Subcutaneous adipose tissue (tissue), 4 donors: ENCODE data around the gene PPIP5K1. TPM values are rescaled to one million over a fixed set of nuclear protein-coding genes. Genes with fewer than 3 reads are reported as not detected.

ENCODE experiments used
- total RNA-seq, 4 donors: library from RNA; depleted of rRNA; stranded (reverse); fragments of >200 nt; gene quantifications; one replicate each; pipeline ENCODE4 v1.1.0, GENCODE V29; 2016
- TF ChIP-seq, protein P1 (sequence below): fragments of 450-650 bp; IDR thresholded peaks from one replicate; pipeline ENCODE4 v1.5.1; 2016; ENCODE audit warnings: low read depth, mild to moderate bottlenecking, control low read depth, antibody characterized with exemption, moderate library complexity

Gene PPIP5K1
- total RNA-seq, 4 donors from 2014 or later, result 10.6 to 37.2 (median 23.5) TPM

DNA sequence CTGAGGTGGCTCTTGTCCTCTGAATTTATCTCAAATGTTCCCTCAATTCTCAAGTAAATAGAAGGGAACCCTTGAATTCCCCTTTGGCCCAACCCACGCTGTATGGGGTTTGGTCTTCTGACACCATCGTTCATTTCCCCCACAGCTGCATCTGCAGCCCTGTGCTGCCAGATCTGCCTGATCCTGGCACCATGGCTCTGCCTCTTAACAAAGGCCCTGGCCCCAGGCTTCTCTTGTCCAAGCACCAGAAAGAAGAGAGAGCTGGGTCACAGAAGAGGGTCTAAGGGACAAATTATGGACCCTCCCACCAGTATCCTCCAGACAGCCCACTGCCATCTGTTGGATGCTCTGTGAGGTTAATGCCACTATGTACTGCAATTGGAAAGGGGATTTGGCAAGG, 70.8 kb downstream of the PPIP5K1 start:
- TF ChIP-seq, protein P1, sequence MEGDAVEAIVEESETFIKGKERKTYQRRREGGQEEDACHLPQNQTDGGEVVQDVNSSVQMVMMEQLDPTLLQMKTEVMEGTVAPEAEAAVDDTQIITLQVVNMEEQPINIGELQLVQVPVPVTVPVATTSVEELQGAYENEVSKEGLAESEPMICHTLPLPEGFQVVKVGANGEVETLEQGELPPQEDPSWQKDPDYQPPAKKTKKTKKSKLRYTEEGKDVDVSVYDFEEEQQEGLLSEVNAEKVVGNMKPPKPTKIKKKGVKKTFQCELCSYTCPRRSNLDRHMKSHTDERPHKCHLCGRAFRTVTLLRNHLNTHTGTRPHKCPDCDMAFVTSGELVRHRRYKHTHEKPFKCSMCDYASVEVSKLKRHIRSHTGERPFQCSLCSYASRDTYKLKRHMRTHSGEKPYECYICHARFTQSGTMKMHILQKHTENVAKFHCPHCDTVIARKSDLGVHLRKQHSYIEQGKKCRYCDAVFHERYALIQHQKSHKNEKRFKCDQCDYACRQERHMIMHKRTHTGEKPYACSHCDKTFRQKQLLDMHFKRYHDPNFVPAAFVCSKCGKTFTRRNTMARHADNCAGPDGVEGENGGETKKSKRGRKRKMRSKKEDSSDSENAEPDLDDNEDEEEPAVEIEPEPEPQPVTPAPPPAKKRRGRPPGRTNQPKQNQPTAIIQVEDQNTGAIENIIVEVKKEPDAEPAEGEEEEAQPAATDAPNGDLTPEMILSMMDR, result no peak

DNA sequence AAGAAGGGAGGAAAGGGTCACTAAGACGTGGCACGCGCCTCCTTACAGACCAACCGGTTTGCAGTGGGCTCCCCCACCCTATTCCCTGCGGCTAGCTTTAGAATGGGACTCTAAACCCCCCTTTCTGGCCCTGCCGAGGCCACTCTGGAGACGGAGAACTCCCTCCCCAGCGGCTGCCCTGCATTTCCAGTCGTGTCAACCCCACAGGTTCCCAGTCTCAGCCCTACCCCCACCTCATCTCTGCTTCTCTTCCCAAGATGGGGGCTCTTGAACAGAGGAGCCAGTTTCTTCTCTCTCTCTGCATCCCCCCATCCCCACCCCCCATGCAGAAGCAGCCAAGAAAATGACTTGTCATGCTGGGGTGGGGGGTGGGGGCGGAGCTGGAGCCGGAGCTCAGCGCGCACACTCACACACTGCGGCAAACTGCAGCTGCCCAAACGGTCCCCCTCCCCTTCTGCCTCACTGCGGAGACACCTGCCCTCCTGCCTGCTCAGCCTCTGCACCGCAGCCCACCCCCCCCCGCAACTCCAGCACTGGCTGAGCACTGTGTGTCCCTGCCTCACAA, 71.7 kb downstream of the PPIP5K1 start:
- TF ChIP-seq, protein P1, result no peak

DNA sequence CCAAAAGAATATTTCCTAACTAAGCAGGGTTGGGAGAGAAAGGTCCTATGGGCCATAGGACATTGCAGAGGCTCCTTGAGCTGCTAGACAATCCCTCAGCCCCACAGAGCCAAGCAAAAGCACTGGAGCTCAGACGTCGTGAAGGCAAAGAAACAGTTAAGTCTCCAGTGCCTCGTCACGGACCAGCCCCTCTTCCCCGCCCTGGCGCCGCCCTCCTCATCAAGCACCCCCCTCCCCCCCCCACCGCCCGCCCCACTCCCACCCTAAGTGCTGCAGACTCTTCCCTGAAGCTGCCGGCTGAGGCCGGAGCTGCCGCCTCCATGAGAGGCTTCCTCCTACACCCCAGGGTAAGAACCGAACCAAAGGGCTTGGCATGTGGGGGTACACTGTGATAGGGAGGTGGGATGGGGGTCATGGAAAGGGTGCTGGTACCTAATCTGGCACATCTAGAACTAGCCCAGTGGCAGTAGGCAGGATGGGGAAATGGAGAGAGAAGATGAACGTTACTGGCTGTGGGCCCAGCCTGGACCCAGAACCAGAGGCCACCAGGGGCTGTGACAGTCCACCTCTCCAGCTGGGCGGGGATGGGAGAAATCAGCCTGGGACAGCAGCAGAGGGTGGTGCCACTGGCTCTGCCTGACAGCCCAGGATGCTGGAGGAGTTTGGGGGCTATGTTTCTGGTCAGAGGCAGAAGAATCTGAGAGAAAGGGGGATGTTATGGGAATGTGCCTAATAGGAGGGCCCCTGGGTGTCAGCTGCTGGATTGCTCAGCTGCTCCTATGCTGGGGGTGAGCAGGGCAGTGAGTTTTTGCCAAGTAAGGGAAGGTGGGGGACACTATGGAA, 72.4 kb downstream of the PPIP5K1 start, which contains the start of gene MAP1A:
Gene MAP1A (plus strand): TSS at position 255 of the 843 bp plus-strand sequence. CDS start 3,866 bp downstream, outside the sequence.
- TF ChIP-seq, protein P1, result no peak

DNA sequence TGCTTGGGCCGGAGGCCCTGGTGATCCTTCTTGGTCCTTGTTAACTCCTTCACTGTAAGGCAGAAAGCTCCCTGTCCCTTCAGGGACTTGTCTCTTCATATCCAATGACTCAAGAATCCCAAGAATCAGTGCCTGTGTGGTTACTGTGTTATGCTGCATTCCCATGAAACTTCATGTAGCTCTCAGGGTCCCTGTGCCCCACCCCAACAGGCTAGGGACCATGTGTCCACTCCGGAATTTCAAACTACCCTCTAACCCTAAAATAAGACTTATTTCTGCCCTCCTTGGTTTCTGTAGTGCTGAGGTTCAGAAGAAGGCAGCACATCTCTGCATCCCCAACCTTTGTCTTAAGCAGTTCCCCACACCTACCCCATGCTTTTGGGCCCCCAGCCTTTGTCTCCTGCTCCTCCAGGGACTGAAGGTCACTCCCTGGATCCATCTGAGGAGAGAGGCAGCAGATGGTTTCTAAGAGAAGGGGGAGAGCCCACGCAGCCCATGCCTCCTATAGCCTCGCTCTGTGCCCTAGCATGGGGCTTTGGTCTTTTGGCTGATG, 73.1 kb downstream of the PPIP5K1 start:
- TF ChIP-seq, protein P1, result no peak

DNA sequence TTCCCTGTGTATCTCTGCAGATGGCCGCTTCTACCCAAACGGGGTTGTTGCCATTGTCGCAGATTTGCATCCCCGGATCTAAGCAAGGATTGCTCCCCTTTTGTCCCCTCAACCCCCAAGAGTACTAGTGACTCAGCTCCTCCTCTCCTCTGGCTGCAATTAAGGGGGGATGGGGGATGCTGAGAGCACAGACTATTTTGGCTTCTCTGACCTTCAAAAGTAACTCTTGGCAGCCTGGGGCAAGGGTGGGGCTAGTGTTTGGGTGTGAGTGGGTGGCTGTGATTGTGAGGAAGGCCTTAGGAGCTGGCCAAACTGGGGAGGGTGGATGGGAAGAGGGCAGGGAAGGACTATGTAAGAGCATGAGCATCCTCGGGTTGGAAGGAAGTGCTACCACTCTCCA, 73.8 kb downstream of the PPIP5K1 start:
- TF ChIP-seq, protein P1, result no peak

DNA sequence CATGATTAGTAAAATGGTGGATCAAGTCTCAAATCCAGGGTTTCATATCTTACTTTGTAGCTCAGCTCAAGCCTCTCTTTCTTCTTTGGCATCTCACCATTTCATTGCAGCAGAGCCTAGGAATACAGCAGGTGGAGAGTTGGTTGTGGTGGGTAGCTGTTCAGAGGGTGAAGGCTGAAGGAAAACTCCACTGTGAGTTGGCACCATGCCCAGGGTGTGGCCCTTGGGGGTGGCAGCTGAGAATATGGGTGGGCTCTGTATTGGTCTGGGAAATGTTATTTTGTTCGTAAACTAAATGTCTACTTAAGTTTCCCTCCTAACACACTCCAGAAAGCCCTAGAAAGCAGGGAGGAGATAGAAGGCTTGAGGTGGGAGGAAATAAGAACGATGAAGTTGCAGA, 74.3 kb downstream of the PPIP5K1 start:
- TF ChIP-seq, protein P1, result no peak
